ENCODE data around the gene PTPN20. TPM values are rescaled to one million over a fixed set of nuclear protein-coding genes. Genes with fewer than 3 reads are reported as not detected.

The PTPN20 gene
- total and polyA plus RNA-seq, 3 donors from 2014 or later = 20.9 to 39.6 (median 23.1) TPM

- H3K27ac ChIP-seq = no peak overlapping the region
- H3K4me1 ChIP-seq = no peaks in the 10 kb centered on the region
- no peak for DNase-seq
- no peak for TF ChIP-seq CTCF (IDR thresholded peaks at IDR 0.05)
- TF ChIP-seq POLR2A (IDR thresholded peaks at IDR 0.05) = no peak
- no peaks in the 10 kb centered on the region for H3K9me3 ChIP-seq
- no peaks in the 10 kb centered on the region for H3K36me3 ChIP-seq (ENCODE audit: low read depth, missing control alignments)
- no peaks in the 10 kb centered on the region for H3K27me3 ChIP-seq
- intact Hi-C loops (cut with DNase I; ENCODE audit: low total_unique reads) = no loop called here
- H3K4me3 ChIP-seq = no peak overlapping the region
- 76 to 88% methylated on average over 7 of the region's 7 CpGs for WGBS, 2 donors
Observed at GRCh38 chr10:47031901-47032465, 120.8 kb downstream of the PTPN20 start.

- no peaks in the 10 kb centered on the region for H3K4me1 ChIP-seq
- H3K36me3 ChIP-seq (ENCODE audit: low read depth, missing control alignments) = no peaks in the 10 kb centered on the region
- DNase-seq = no peak
- no peaks in the 10 kb centered on the region for H3K27me3 ChIP-seq
- no peak overlapping the region for H3K4me3 ChIP-seq
- intact Hi-C loops (cut with DNase I; ENCODE audit: low total_unique reads) = no loop called here
- no peak overlapping the region for H3K27ac ChIP-seq
- no peak for TF ChIP-seq POLR2A (IDR thresholded peaks at IDR 0.05)
- TF ChIP-seq CTCF (IDR thresholded peaks at IDR 0.05) = no peak
- no peaks in the 10 kb centered on the region for H3K9me3 ChIP-seq
- WGBS, 2 donors = 82 to 86% methylated on average over 5 of the region's 5 CpGs
Observed at GRCh38 chr10:47033081-47033480, 121.9 kb downstream of the PTPN20 start.

- no peak for DNase-seq
- Histone ChIP-seq H3K4me1 (no peaks in the 10 kb centered on the region), H3K27me3 (no peaks in the 10 kb centered on the region), H3K27ac (no peak overlapping the region), H3K36me3 (ENCODE audit: low read depth, missing control alignments) (no peaks in the 10 kb centered on the region), H3K9me3 (no peaks in the 10 kb centered on the region), H3K4me3 (no peak overlapping the region)
- 93 to 96% methylated on average over 13 of the region's 13 CpGs for WGBS, 2 donors
- intact Hi-C loops (cut with DNase I; ENCODE audit: low total_unique reads) = no loop called here
- TF ChIP-seq CTCF (IDR thresholded peaks at IDR 0.05) (no peak), POLR2A (IDR thresholded peaks at IDR 0.05) (no peak)
Observed at GRCh38 chr10:47033541-47034270, 122.5 kb downstream of the PTPN20 start.

- DNase-seq = no peak
- intact Hi-C loops (cut with DNase I; ENCODE audit: low total_unique reads) = no loop called here
- Histone ChIP-seq H3K4me1 (no peaks in the 10 kb centered on the region), H3K4me3 (no peak overlapping the region), H3K36me3 (ENCODE audit: low read depth, missing control alignments) (no peaks in the 10 kb centered on the region), H3K9me3 (no peaks in the 10 kb centered on the region), H3K27ac (no peak overlapping the region), H3K27me3 (no peaks in the 10 kb centered on the region)
- 75 to 82% methylated on average over 9 of the region's 9 CpGs for WGBS, 2 donors
- TF ChIP-seq CTCF (IDR thresholded peaks at IDR 0.05) (no peak), POLR2A (IDR thresholded peaks at IDR 0.05) (no peak)
Observed at GRCh38 chr10:47034441-47035051, 123.3 kb downstream of the PTPN20 start.
